Neural progenitor cell (in vitro differentiated cells): ENCODE results near the gene MAST2.

Experiments
- EZH2 ChIP-seq: fragments of 200-600 bp; sonication (generic); IDR thresholded peaks from 2 replicates; pipeline ENCODE4 v1.6.1; 2017; ENCODE audit warnings: antibody characterized with exemption, mild to moderate bottlenecking, moderate library complexity
- EZH2phosphoT487 ChIP-seq: fragments of 200-600 bp; sonication (generic); IDR thresholded peaks from 2 replicates; pipeline ENCODE4 v1.6.1; 2017; ENCODE audit warnings: antibody characterized with exemption
- TF ChIP-seq, protein P1 (sequence below): fragments of 200-600 bp; sonication (generic); IDR thresholded peaks from 2 replicates; pipeline ENCODE4 v1.5.1; 2017; ENCODE audit warnings: antibody characterized with exemption, mild to moderate bottlenecking

GRCh38 chr1:46026531-46026930 lies 223.1 kb downstream of the MAST2 start:
- TF ChIP-seq, protein P1, sequence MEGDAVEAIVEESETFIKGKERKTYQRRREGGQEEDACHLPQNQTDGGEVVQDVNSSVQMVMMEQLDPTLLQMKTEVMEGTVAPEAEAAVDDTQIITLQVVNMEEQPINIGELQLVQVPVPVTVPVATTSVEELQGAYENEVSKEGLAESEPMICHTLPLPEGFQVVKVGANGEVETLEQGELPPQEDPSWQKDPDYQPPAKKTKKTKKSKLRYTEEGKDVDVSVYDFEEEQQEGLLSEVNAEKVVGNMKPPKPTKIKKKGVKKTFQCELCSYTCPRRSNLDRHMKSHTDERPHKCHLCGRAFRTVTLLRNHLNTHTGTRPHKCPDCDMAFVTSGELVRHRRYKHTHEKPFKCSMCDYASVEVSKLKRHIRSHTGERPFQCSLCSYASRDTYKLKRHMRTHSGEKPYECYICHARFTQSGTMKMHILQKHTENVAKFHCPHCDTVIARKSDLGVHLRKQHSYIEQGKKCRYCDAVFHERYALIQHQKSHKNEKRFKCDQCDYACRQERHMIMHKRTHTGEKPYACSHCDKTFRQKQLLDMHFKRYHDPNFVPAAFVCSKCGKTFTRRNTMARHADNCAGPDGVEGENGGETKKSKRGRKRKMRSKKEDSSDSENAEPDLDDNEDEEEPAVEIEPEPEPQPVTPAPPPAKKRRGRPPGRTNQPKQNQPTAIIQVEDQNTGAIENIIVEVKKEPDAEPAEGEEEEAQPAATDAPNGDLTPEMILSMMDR: no peak
- TF ChIP-seq EZH2 (no peak), EZH2phosphoT487 (no peak)
